ENCODE measurements around the gene SKI.

- TF ChIP-seq CTCF (IDR thresholded peaks at IDR 0.05; ENCODE audit: insufficient read depth, low read depth, low read length) (no peak), EZH2 (IDR thresholded peaks at IDR 0.05; ENCODE audit: insufficient read depth, low read length) (no peak)
Observed at GRCh38 chr1:2232916-2233438, 4.9 kb downstream of the SKI start.

Data from astrocyte (in vitro differentiated cells and primary cell).